D721Med (cell line): Measurements from ENCODE around the gene ANKHD1.

Experiments
- DNase-seq: peaks from one replicate; pipeline ENCODE4 v3.0.0; 2011; ENCODE audit warnings: low spot score; ENCODE audit not compliant: insufficient read length
- FAIRE-seq: peaks from 2 replicates; lab custom pipeline; 2011; peaks lifted over from hg19 to GRCh38; lab: Jason Lieb, UNC
- TF ChIP-seq, protein P1 (sequence below): IDR thresholded peaks from 2 replicates; pipeline ENCODE4 v1.5.1; 2012; ENCODE audit warnings: mild to moderate bottlenecking, control low read depth; ENCODE audit not compliant: insufficient read depth; ENCODE audit errors: missing control alignments

ANKHD1 gene, protein sequence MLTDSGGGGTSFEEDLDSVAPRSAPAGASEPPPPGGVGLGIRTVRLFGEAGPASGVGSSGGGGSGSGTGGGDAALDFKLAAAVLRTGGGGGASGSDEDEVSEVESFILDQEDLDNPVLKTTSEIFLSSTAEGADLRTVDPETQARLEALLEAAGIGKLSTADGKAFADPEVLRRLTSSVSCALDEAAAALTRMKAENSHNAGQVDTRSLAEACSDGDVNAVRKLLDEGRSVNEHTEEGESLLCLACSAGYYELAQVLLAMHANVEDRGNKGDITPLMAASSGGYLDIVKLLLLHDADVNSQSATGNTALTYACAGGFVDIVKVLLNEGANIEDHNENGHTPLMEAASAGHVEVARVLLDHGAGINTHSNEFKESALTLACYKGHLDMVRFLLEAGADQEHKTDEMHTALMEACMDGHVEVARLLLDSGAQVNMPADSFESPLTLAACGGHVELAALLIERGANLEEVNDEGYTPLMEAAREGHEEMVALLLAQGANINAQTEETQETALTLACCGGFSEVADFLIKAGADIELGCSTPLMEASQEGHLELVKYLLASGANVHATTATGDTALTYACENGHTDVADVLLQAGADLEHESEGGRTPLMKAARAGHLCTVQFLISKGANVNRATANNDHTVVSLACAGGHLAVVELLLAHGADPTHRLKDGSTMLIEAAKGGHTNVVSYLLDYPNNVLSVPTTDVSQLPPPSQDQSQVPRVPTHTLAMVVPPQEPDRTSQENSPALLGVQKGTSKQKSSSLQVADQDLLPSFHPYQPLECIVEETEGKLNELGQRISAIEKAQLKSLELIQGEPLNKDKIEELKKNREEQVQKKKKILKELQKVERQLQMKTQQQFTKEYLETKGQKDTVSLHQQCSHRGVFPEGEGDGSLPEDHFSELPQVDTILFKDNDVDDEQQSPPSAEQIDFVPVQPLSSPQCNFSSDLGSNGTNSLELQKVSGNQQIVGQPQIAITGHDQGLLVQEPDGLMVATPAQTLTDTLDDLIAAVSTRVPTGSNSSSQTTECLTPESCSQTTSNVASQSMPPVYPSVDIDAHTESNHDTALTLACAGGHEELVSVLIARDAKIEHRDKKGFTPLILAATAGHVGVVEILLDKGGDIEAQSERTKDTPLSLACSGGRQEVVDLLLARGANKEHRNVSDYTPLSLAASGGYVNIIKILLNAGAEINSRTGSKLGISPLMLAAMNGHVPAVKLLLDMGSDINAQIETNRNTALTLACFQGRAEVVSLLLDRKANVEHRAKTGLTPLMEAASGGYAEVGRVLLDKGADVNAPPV (N-terminal part only)

DNA sequence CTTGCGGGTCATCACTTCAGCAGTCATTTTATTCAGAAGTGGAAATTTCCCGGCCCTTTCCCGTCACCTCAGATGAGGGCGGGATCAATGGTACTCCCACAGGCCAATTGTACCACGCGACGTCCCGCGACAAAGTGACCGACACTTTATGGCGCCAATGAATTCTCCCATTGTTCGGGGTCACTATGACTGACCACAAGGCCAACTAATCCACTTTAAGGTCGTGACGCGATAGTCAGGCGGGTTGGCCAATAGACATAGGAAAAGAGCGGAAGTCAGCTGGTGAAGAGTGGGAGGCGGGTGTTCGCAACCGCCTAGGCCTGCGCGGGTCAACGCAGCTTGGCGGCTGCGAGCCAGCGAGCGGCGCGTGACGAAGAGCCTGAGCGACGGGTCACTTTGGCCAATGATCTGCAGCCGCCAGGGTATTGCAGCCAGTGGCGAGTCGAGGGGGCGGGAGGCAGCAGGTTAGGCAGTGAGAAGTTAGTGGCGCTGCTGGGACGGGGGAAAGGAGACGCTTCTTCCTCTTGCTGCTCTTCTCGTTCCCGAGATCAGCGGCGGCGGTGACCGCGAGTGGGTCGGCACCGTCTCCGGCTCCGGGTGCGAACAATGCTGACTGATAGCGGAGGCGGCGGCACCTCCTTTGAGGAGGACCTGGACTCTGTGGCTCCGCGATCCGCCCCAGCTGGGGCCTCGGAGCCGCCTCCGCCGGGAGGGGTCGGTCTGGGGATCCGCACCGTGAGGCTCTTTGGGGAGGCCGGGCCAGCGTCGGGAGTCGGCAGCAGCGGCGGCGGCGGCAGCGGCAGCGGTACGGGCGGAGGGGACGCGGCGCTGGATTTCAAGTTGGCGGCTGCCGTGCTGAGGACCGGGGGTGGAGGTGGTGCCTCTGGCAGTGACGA, at the start of gene ANKHD1:
Gene ANKHD1, plus strand, starts transcription at position 472 of the 896 bp plus-strand sequence. Its CDS starts 135 bp downstream, at position 607.
- no peak for FAIRE-seq
- TF ChIP-seq, protein P1, sequence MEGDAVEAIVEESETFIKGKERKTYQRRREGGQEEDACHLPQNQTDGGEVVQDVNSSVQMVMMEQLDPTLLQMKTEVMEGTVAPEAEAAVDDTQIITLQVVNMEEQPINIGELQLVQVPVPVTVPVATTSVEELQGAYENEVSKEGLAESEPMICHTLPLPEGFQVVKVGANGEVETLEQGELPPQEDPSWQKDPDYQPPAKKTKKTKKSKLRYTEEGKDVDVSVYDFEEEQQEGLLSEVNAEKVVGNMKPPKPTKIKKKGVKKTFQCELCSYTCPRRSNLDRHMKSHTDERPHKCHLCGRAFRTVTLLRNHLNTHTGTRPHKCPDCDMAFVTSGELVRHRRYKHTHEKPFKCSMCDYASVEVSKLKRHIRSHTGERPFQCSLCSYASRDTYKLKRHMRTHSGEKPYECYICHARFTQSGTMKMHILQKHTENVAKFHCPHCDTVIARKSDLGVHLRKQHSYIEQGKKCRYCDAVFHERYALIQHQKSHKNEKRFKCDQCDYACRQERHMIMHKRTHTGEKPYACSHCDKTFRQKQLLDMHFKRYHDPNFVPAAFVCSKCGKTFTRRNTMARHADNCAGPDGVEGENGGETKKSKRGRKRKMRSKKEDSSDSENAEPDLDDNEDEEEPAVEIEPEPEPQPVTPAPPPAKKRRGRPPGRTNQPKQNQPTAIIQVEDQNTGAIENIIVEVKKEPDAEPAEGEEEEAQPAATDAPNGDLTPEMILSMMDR: no peak
- DNase-seq: peak; percentile 43

DNA sequence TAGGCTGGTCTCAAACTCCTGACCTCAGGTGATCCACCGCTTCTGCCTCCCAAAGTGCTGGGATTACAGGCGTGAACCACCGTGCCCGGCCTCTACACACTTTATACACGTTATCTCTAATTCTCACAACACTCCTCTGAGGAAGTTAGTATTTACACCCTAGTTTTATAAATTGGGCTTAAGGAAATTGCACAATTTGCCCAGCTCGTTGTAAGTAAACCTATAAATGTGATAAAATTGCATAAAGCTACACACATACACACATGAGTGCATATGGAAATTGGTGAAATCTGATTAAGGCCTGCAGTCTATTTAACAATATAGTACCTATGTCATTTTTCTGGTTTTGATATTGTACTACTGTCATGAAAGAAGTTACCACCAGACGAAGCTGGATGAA, 46.1 kb upstream of the ANKHD1 start:
- DNase-seq (no peak), FAIRE-seq (no peak)
- TF ChIP-seq, protein P1: no peak

DNA sequence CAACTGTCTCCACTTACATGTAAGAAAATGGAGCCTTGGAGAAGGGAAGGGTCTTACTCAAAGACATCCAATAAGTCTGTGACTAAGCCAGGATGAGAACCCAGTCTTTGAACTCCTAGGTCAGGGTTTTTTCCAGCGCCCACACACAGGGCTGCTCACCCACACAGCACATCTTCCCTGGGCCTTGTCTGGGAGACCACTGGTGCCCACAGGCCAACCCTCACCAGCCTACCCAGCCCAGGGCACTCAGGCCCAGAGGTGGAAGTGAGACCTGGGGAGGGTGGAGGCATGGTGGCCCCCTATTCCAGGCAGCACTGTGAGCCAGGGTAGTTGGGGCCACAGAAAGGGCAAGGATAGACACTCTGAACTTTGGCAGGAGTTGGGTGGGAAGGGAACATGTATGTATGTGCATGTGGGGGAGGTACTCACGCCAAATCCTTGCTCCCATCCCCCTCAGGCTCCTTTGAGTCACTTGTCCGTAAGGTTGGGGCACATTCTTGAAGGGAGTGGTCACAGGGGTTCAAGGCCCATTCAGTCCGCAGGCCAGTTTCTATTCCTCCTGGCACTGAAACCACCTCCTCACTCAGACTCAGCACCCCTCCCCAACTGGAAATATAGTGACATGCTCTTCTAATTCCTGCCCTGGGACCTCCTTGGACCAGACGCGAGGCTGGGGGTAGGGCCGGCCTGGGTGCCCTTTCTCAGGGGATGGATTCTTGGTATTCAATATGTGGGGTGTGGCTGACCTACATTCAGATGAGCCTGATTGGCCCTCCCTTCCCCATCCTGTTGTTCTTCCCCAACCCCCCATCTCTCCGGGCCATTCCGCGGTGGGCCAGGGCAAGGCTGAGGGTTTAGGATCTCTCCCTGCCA, 44.5 kb upstream of the ANKHD1 start:
- TF ChIP-seq, protein P1: no peak
- no peak for DNase-seq
- FAIRE-seq: no peak

DNA sequence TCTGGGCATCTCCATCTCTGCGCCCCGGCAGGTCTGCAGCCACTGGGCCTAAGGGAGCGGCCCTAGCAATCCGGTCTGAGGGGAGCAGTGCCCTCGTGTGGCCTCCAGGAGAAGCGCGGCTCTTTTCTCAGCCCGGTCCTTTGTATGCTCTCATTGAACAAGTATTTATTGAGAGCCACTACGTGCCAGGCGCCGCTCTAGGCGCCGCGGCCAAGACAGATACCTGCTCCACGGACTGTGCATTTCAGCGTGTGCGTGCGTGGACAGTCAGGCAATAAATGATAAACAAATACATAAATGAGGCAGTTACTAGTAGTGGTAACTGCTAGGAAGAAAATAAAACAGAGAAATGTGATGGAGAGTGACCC, 43.9 kb upstream of the ANKHD1 start:
- TF ChIP-seq, protein P1: peak; percentile 80
- no peak for FAIRE-seq
- peak; percentile 93 for DNase-seq

DNA sequence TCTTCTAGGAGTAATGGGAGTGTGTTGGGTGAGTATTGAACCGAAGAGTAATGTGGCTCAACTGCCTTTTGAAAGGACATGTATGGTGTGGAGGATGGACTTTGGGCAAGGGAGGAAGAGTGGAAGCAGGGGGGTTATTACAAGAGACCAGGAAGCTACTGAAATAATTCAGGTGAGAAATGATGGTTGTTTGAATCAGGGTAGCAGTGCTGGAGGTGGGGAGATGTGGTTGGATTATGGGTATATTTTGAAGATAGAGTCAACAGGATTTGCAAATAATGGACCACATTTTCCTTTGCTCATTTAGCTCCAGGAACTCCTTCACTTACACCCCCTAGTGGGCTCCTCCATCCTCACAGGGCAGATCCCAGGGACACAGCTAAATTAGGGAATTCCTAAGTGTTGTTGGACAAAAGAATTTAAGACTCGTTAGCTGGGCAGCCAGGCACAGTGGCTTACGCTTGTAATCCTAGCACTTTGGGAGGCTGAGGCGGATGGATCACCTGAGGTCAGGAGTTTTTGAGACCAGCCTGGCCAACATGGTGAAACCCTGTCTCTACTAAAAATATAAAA, 42.8 kb upstream of the ANKHD1 start:
- TF ChIP-seq, protein P1: peak; percentile 26

More for the DNA sequence above, 42.8 kb upstream of the ANKHD1 start:
- no peak for DNase-seq
- no peak for FAIRE-seq
